K562 (cell line): ENCODE measurements around the gene SCAANT1.

Experiments used
- GATA2 ChIP-seq: sonication (generic); formaldehyde crosslinking; IDR thresholded peaks from 2 replicates; pipeline ENCODE4 v1.4.0; 2020; ENCODE audit warnings: mild to moderate bottlenecking, missing genetic modification reagents
- POLR2A ChIP-seq: fragments of 450-650 bp; conservative IDR thresholded peaks from 2 replicates; pipeline ENCODE4 v1.6.1; 2016
- RUNX1 ChIP-seq: sonication (generic); IDR thresholded peaks from 2 replicates; pipeline ENCODE4 v1.6.1; 2016; ENCODE audit warnings: antibody characterized with exemption, low read depth
- ZNF707 ChIP-seq: fragments of 250-450 bp; sonication (Bioruptor Pico); conservative IDR thresholded peaks from 2 replicates; pipeline ENCODE4 v1.8.0; 2022; ENCODE audit warnings: inconsistent platforms, mild to moderate bottlenecking, moderate library complexity

- TF ChIP-seq GATA2 (no peak), RUNX1 (no peak), POLR2A (no peak), ZNF707 (CRISPR knock-in tag) (no peak)
Measured at GRCh38 chr3:63918321-63918720, 6.1 kb upstream of the SCAANT1 start.
